ENCODE results near the gene ARHGAP45.
"Not testable (repeated sequence)": the region's sequence is repeated elsewhere in the genome, so short reads cannot be mapped to it uniquely, and the experiment has no call there.

The ARHGAP45 gene

DNA sequence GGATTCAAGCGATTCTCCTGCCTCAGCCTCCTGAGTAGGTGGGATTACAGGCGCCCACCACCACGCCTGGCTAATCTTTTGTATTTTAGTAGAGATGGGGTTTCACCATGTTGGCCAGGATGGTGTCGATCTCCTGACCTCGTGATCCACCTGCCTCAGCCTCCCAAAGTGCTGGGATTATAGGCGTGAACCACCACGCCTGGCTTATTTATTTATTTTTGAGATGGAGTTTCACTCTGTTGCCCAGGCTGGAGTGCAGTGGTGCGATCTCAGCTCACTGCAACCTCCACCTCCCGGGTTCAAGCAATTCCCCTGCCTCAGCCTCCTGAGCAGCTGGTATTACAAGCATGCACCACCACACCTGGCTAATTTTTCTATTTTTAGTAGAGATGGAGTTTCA lies 47.8 kb downstream of the ARHGAP45 start:
- not testable (repeated sequence) for H3K14ac ChIP-seq (ENCODE audit: low read length); H3K27ac ChIP-seq (replicated peaks; ENCODE audit: low read length); H2AFZ ChIP-seq (ENCODE audit: low read length); H3K9me3 ChIP-seq (replicated peaks in 1 of 2; ENCODE audit: control insufficient read depth in 2 of 2, insufficient read depth in 1 of 2, low read depth in 1 of 2, low read length in 2 of 2); H4K8ac ChIP-seq (ENCODE audit: low read depth, low read length); H3K4ac ChIP-seq (ENCODE audit: low read length); H3K4me2 ChIP-seq (ENCODE audit: insufficient read depth, low read length, poor library complexity, severe bottlenecking); H3K4me3 ChIP-seq (ENCODE audit: low read length in 2 of 2); H3K18ac ChIP-seq (ENCODE audit: low read length); H2BK12ac ChIP-seq (ENCODE audit: low read length); DNase-seq (ENCODE audit: low spot score); H3K4me1 ChIP-seq (ENCODE audit: control insufficient read depth in 2 of 2, insufficient read depth in 1 of 2, low read depth in 1 of 2, low read length in 2 of 2); H2BK120ac ChIP-seq (ENCODE audit: low read depth, low read length); H4K91ac ChIP-seq (ENCODE audit: low read depth, low read length, poor library complexity); H2AK5ac ChIP-seq (ENCODE audit: low read depth, low read length); H2BK5ac ChIP-seq (ENCODE audit: low read length); H3K9ac ChIP-seq (ENCODE audit: low read depth, low read length, poor library complexity); H3K27me3 ChIP-seq (ENCODE audit: control insufficient read depth in 3 of 3, insufficient read depth in 3 of 3, low read depth in 1 of 3, low read length in 3 of 3); H3K23ac ChIP-seq (ENCODE audit: low read depth, low read length, poor library complexity); H2BK15ac ChIP-seq (ENCODE audit: low read length); H3K79me1 ChIP-seq (ENCODE audit: low read depth, low read length)
- H3K36me3 ChIP-seq (replicated peaks in 1 of 2; ENCODE audit: control insufficient read depth in 2 of 2, insufficient read depth in 2 of 2, low read length in 2 of 2): peaks cover 9 to 69% of the 10 kb centered on the region in 2 donors
- WGBS, 2 donors (ENCODE audit: extremely low coverage in 2 of 2, insufficient read length in 2 of 2, insufficient replicate concordance in 1 of 2): no CpG with 5 or more reads among the region's 9 CpGs

DNA sequence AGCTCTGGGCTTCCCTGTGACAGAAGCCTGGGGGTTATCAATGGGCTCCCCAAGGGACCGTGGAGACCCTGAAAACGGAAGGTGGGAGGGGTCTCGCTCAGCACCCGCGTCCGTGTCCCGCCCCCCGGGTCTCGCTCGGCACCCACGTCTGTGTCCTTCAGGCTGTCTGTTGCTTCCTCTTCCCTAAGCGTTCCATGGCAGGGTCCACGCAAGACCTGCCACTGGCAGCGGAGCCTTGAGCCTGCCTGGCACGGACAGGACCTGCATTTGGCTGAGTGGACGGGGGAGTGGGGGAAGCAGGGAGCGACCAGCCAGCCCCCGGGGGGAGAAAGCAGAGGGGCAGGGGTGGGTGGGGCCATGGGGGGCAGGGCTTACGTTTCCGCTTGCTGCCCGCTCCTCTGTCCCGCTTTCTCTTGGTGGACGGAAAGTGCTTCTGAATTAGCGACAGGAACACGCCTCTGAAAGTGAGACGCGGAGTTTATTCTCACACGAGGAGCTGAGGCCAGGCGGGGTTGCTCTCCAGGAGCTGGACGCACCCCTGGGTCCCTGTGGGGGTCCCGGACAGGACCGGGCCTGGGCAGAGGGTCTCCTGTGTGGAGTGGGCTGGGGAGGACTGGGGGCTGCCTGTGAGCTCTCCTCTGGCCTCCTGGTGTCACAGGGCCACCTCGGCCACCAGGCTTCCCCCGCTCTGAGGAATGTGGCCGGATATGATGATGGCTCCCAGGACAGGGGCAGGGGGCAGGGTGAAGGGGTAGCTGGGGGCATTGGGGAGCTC lies 48.9 kb downstream of the ARHGAP45 start:
- Histone ChIP-seq H3K14ac (ENCODE audit: low read length) (no peak overlapping the region), H3K18ac (ENCODE audit: low read length) (no peak overlapping the region), H2BK12ac (ENCODE audit: low read length) (no peak overlapping the region), H3K9ac (ENCODE audit: low read depth, low read length, poor library complexity) (no peak overlapping the region), H2BK5ac (ENCODE audit: low read length) (no peak overlapping the region), H4K8ac (ENCODE audit: low read depth, low read length) (no peak overlapping the region), H2AK5ac (ENCODE audit: low read depth, low read length) (peak overlapping the region; percentile 7), H4K91ac (ENCODE audit: low read depth, low read length, poor library complexity) (no peak overlapping the region), H3K4ac (ENCODE audit: low read length) (no peak overlapping the region), H3K4me3 (ENCODE audit: low read length in 2 of 2) (no peak overlapping the region), H3K23ac (ENCODE audit: low read depth, low read length, poor library complexity) (no peak overlapping the region), H3K36me3 (replicated peaks in 1 of 2; ENCODE audit: control insufficient read depth in 2 of 2, insufficient read depth in 2 of 2, low read length in 2 of 2) (peaks cover 9 to 69% of the 10 kb centered on the region in 2 donors), H2BK15ac (ENCODE audit: low read length) (no peak overlapping the region), H3K27me3 (ENCODE audit: control insufficient read depth in 3 of 3, insufficient read depth in 3 of 3, low read depth in 1 of 3, low read length in 3 of 3) (no peaks in the 10 kb centered on the region), H2AFZ (ENCODE audit: low read length) (no peak overlapping the region), H2BK120ac (ENCODE audit: low read depth, low read length) (no peak overlapping the region), H3K4me2 (ENCODE audit: insufficient read depth, low read length, poor library complexity, severe bottlenecking) (no peak overlapping the region), H3K9me3 (replicated peaks in 1 of 2; ENCODE audit: control insufficient read depth in 2 of 2, insufficient read depth in 1 of 2, low read depth in 1 of 2, low read length in 2 of 2) (no peaks in the 10 kb centered on the region), H3K79me1 (ENCODE audit: low read depth, low read length) (peaks cover 6% of the 10 kb centered on the region), H3K27ac (replicated peaks; ENCODE audit: low read length) (no peak overlapping the region), H3K4me1 (ENCODE audit: control insufficient read depth in 2 of 2, insufficient read depth in 1 of 2, low read depth in 1 of 2, low read length in 2 of 2) (peaks cover 4 to 8% of the 10 kb centered on the region in 2 donors)
- no peak for DNase-seq (ENCODE audit: low spot score)
- whole genome bisulfite sequencing, 2 donors (ENCODE audit: extremely low coverage in 2 of 2, insufficient read length in 2 of 2, insufficient replicate concordance in 1 of 2): no CpG with 5 or more reads among the region's 35 CpGs

GRCh38 chr19:1116726-1117581 lies 50.0 kb downstream of the ARHGAP45 start:
- Histone ChIP-seq H3K27ac (replicated peaks; ENCODE audit: low read length) (no peak overlapping the region), H3K9ac (ENCODE audit: low read depth, low read length, poor library complexity) (peak overlapping the region; percentile 70), H2AFZ (ENCODE audit: low read length) (no peak overlapping the region), H2BK5ac (ENCODE audit: low read length) (no peak overlapping the region), H2BK15ac (ENCODE audit: low read length) (peak overlapping the region; percentile 24), H3K4me1 (ENCODE audit: control insufficient read depth in 2 of 2, insufficient read depth in 1 of 2, low read depth in 1 of 2, low read length in 2 of 2) (peaks cover 4 to 8% of the 10 kb centered on the region in 2 donors), H3K14ac (ENCODE audit: low read length) (no peak overlapping the region), H4K8ac (ENCODE audit: low read depth, low read length) (no peak overlapping the region), H2AK5ac (ENCODE audit: low read depth, low read length) (no peak overlapping the region), H3K79me1 (ENCODE audit: low read depth, low read length) (peaks cover 6% of the 10 kb centered on the region), H2BK120ac (ENCODE audit: low read depth, low read length) (no peak overlapping the region), H3K36me3 (replicated peaks in 1 of 2; ENCODE audit: control insufficient read depth in 2 of 2, insufficient read depth in 2 of 2, low read length in 2 of 2) (peaks cover 14 to 78% of the 10 kb centered on the region in 2 donors), H3K4me3 (ENCODE audit: low read length in 2 of 2) (peak overlapping the region in 1 of 2 donors; percentile 16), H2BK12ac (ENCODE audit: low read length) (no peak overlapping the region), H3K18ac (ENCODE audit: low read length) (peak overlapping the region; percentile 27), H3K9me3 (replicated peaks in 1 of 2; ENCODE audit: control insufficient read depth in 2 of 2, insufficient read depth in 1 of 2, low read depth in 1 of 2, low read length in 2 of 2) (no peaks in the 10 kb centered on the region), H4K91ac (ENCODE audit: low read depth, low read length, poor library complexity) (no peak overlapping the region), H3K4me2 (ENCODE audit: insufficient read depth, low read length, poor library complexity, severe bottlenecking) (no peak overlapping the region), H3K27me3 (ENCODE audit: control insufficient read depth in 3 of 3, insufficient read depth in 3 of 3, low read depth in 1 of 3, low read length in 3 of 3) (no peaks in the 10 kb centered on the region), H3K23ac (ENCODE audit: low read depth, low read length, poor library complexity) (peak overlapping the region; percentile 95), H3K4ac (ENCODE audit: low read length) (no peak overlapping the region)
- no peak for DNase-seq (ENCODE audit: low spot score)
- WGBS, 2 donors (ENCODE audit: extremely low coverage in 2 of 2, insufficient read length in 2 of 2, insufficient replicate concordance in 1 of 2): no CpG with 5 or more reads among the region's 52 CpGs

DNA sequence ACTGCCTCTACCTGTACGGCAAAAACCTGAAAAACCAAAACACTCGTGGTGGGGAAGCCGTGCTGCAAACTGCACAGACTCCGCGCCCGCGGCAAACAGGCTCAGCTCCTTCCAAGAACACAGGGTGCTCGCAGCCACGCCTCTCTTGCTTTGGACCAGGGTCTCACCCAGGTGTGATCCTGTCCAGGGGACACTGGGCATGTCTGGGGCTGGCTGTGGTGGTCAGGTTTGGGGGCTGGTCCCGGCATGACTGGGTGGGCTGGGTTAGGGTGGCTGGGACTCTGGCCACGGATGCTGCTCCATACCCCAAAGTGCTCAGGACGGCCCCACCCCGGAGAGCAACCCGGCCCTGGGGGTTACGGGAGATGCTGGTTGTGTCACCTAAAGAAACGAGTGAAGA lies 50.7 kb downstream of the ARHGAP45 start:
- WGBS, 2 donors (ENCODE audit: extremely low coverage in 2 of 2, insufficient read length in 2 of 2, insufficient replicate concordance in 1 of 2): no CpG with 5 or more reads among the region's 16 CpGs
- no peaks in the 10 kb centered on the region for H3K9me3 ChIP-seq (replicated peaks in 1 of 2; ENCODE audit: control insufficient read depth in 2 of 2, insufficient read depth in 1 of 2, low read depth in 1 of 2, low read length in 2 of 2)
- H3K79me1 ChIP-seq (ENCODE audit: low read depth, low read length): peaks cover 7% of the 10 kb centered on the region
- H3K23ac ChIP-seq (ENCODE audit: low read depth, low read length, poor library complexity): no peak overlapping the region
- no peak overlapping the region for H2BK12ac ChIP-seq (ENCODE audit: low read length)
- H3K27me3 ChIP-seq (ENCODE audit: control insufficient read depth in 3 of 3, insufficient read depth in 3 of 3, low read depth in 1 of 3, low read length in 3 of 3): no peaks in the 10 kb centered on the region
- H2AK5ac ChIP-seq (ENCODE audit: low read depth, low read length): no peak overlapping the region
- no peak for DNase-seq (ENCODE audit: low spot score)
- no peak overlapping the region for H4K8ac ChIP-seq (ENCODE audit: low read depth, low read length)
- H3K36me3 ChIP-seq (replicated peaks in 1 of 2; ENCODE audit: control insufficient read depth in 2 of 2, insufficient read depth in 2 of 2, low read length in 2 of 2): peaks cover 15 to 80% of the 10 kb centered on the region in 2 donors
- H3K27ac ChIP-seq (replicated peaks; ENCODE audit: low read length): no peak overlapping the region
- H3K18ac ChIP-seq (ENCODE audit: low read length): no peak overlapping the region
- no peak overlapping the region for H2BK5ac ChIP-seq (ENCODE audit: low read length)
- H3K4me3 ChIP-seq (ENCODE audit: low read length in 2 of 2): no peak overlapping the region
- H3K9ac ChIP-seq (ENCODE audit: low read depth, low read length, poor library complexity): no peak overlapping the region
- no peak overlapping the region for H4K91ac ChIP-seq (ENCODE audit: low read depth, low read length, poor library complexity)
- H2BK15ac ChIP-seq (ENCODE audit: low read length): peak overlapping the region; percentile 24
- no peak overlapping the region for H3K4ac ChIP-seq (ENCODE audit: low read length)
- no peak overlapping the region for H3K14ac ChIP-seq (ENCODE audit: low read length)
- H2AFZ ChIP-seq (ENCODE audit: low read length): no peak overlapping the region
- H2BK120ac ChIP-seq (ENCODE audit: low read depth, low read length): no peak overlapping the region
- H3K4me2 ChIP-seq (ENCODE audit: insufficient read depth, low read length, poor library complexity, severe bottlenecking): no peak overlapping the region
- H3K4me1 ChIP-seq (ENCODE audit: control insufficient read depth in 2 of 2, insufficient read depth in 1 of 2, low read depth in 1 of 2, low read length in 2 of 2): peaks cover 4 to 8% of the 10 kb centered on the region in 2 donors
